ENCODE data around the gene ZNF287.

ZNF287 gene

DNA sequence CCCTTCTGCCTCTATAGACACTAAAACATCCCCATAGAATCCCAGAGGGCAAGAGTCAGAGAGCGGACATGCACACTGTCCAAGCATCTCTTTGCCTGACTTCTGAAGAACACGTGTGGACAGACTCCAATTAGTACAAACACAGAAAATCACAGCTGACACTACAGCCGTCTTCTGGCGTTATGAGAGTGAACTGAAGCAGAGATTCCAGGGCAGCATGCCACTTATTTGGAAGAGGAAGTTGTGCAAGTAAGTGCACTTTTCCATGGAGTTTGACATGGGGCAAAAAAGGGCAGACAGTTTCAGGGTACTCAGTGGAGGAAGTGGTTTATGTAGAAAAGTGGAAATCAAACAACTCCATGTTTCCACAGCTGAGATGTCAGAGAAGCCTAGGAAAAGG lies 16.8 kb upstream of the ZNF287 start:
- no peaks in the 10 kb centered on the region for H3K36me3 ChIP-seq (ENCODE audit: control insufficient read depth, insufficient read depth, low read length)
- H2BK120ac ChIP-seq (ENCODE audit: low read depth, low read length): no peak overlapping the region
- H4K8ac ChIP-seq (ENCODE audit: low read depth, low read length): no peak overlapping the region
- H3K18ac ChIP-seq (ENCODE audit: low read length): no peak overlapping the region
- no peak overlapping the region for H3K56ac ChIP-seq (ENCODE audit: low read length)
- no peak overlapping the region for H3K9ac ChIP-seq (ENCODE audit: low read length)
- H3K4me2 ChIP-seq (ENCODE audit: low read length): no peak overlapping the region
- H3K27ac ChIP-seq (ENCODE audit: low read depth, low read length): no peak overlapping the region
- no peak overlapping the region for H2AK5ac ChIP-seq (ENCODE audit: low read length)
- DNase-seq: no peak
- no peak overlapping the region for H2BK5ac ChIP-seq (ENCODE audit: low read length)
- H3K4me1 ChIP-seq (ENCODE audit: control insufficient read depth, low read depth, low read length): no peaks in the 10 kb centered on the region
- H3K23ac ChIP-seq (ENCODE audit: low read length): no peak overlapping the region
- peaks cover 2% of the 10 kb centered on the region for H3K27me3 ChIP-seq (ENCODE audit: insufficient read depth, low read length, poor library complexity)
- no peak overlapping the region for H3K4ac ChIP-seq (ENCODE audit: low read depth, low read length)
- WGBS (ENCODE audit: extremely low coverage, insufficient coverage, low lambda C conversion rate): no CpG with 5 or more reads among the region's 4 CpGs
- H3K4me3 ChIP-seq (ENCODE audit: low read length): no peak overlapping the region
- H3K79me2 ChIP-seq (ENCODE audit: control insufficient read depth, insufficient read depth, low read length): no peaks in the 10 kb centered on the region
- H3K79me1 ChIP-seq (ENCODE audit: low read length): no peaks in the 10 kb centered on the region
- no peak overlapping the region for H4K5ac ChIP-seq (ENCODE audit: low read length)
- H2BK15ac ChIP-seq (replicated peaks; ENCODE audit: low read depth): no peak overlapping the region

DNA sequence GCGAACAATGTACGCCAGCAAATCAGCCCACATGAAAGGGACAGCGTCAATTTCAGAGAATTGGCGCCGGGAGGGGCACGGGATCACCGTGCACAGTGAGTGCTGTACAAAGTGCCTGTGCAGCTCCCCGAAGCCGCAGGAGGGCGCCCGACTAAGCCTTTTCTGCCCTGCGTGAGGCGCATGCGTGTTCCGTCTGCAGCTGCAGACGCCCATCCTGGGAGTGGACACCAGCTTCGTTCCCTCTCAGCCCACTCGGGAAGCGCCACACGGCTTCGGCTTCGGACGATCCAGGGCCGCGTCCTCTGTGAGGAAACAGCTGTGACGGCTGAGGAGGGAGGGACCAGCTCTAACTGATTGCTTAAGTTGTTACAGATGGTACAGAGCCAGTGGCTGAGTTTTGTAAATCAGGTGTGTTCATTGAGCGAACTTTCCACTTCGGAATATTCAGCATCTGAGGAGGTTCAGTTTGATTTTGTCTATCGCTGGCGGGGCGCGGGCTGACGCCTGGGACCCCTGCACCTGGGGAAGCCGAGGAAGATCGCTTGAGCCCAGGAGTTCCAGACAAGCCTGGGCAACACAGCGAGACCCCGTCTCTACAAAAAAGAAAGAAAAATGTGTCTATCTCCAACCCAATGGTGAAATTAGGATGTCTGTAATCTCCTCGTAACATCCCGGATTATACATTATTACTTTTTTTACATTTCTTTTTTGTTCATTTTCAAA lies 15.4 kb upstream of the ZNF287 start:
- no peaks in the 10 kb centered on the region for H3K36me3 ChIP-seq (ENCODE audit: control insufficient read depth, insufficient read depth, low read length)
- H3K56ac ChIP-seq (ENCODE audit: low read length): peak overlapping the region; percentile 90
- no peak overlapping the region for H3K23ac ChIP-seq (ENCODE audit: low read length)
- H3K79me2 ChIP-seq (ENCODE audit: control insufficient read depth, insufficient read depth, low read length): no peaks in the 10 kb centered on the region
- no peak overlapping the region for H3K18ac ChIP-seq (ENCODE audit: low read length)
- H3K27me3 ChIP-seq (ENCODE audit: insufficient read depth, low read length, poor library complexity): peaks cover 2% of the 10 kb centered on the region
- no peak overlapping the region for H4K5ac ChIP-seq (ENCODE audit: low read length)
- WGBS (ENCODE audit: extremely low coverage, insufficient coverage, low lambda C conversion rate): no CpG with 5 or more reads among the region's 39 CpGs
- H2BK120ac ChIP-seq (ENCODE audit: low read depth, low read length): no peak overlapping the region
- H2AK5ac ChIP-seq (ENCODE audit: low read length): no peak overlapping the region
- no peak overlapping the region for H2BK15ac ChIP-seq (replicated peaks; ENCODE audit: low read depth)
- no peak overlapping the region for H2BK5ac ChIP-seq (ENCODE audit: low read length)
- no peak overlapping the region for H4K8ac ChIP-seq (ENCODE audit: low read depth, low read length)
- H3K4ac ChIP-seq (ENCODE audit: low read depth, low read length): no peak overlapping the region
- peak overlapping the region; percentile 90 for H3K4me2 ChIP-seq (ENCODE audit: low read length)
- H3K79me1 ChIP-seq (ENCODE audit: low read length): no peaks in the 10 kb centered on the region
- no peak overlapping the region for H3K27ac ChIP-seq (ENCODE audit: low read depth, low read length)
- H3K9ac ChIP-seq (ENCODE audit: low read length): peak overlapping the region; percentile 76
- no peaks in the 10 kb centered on the region for H3K4me1 ChIP-seq (ENCODE audit: control insufficient read depth, low read depth, low read length)
- DNase-seq: peak; percentile 88
- H3K4me3 ChIP-seq (ENCODE audit: low read length): peak overlapping the region; percentile 31

DNA sequence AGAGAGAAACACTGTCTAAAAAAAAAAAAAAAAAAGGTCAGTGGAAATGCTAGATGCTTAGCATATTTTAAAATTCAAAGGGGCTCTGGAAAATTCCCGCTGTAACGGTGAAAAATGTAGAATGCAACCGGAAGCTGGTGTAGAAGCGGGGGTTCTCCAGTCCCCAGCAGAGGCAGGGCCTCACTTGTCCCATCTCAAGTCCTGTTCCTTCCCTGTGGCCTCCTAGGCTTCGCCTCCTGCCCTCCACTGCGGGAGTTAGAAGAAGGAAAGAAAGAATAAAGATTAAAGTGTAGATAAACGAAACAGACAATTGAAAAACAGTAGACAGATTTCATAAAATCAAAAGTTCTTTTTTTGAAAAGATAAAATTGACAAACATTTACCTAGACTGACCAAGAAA lies 14.8 kb upstream of the ZNF287 start:
- no peak overlapping the region for H3K4me3 ChIP-seq (ENCODE audit: low read length)
- H3K36me3 ChIP-seq (ENCODE audit: control insufficient read depth, insufficient read depth, low read length): no peaks in the 10 kb centered on the region
- no peak overlapping the region for H4K8ac ChIP-seq (ENCODE audit: low read depth, low read length)
- H2BK15ac ChIP-seq (replicated peaks; ENCODE audit: low read depth): no peak overlapping the region
- H3K4ac ChIP-seq (ENCODE audit: low read depth, low read length): no peak overlapping the region
- H3K27me3 ChIP-seq (ENCODE audit: insufficient read depth, low read length, poor library complexity): peaks cover 2% of the 10 kb centered on the region
- no peak overlapping the region for H4K5ac ChIP-seq (ENCODE audit: low read length)
- H2BK5ac ChIP-seq (ENCODE audit: low read length): no peak overlapping the region
- no peak overlapping the region for H2AK5ac ChIP-seq (ENCODE audit: low read length)
- H3K23ac ChIP-seq (ENCODE audit: low read length): no peak overlapping the region
- no peak overlapping the region for H3K9ac ChIP-seq (ENCODE audit: low read length)
- H3K56ac ChIP-seq (ENCODE audit: low read length): no peak overlapping the region
- H3K79me2 ChIP-seq (ENCODE audit: control insufficient read depth, insufficient read depth, low read length): no peaks in the 10 kb centered on the region
- no peak overlapping the region for H3K27ac ChIP-seq (ENCODE audit: low read depth, low read length)
- H3K18ac ChIP-seq (ENCODE audit: low read length): no peak overlapping the region
- no peak overlapping the region for H3K4me2 ChIP-seq (ENCODE audit: low read length)
- no peaks in the 10 kb centered on the region for H3K79me1 ChIP-seq (ENCODE audit: low read length)
- WGBS (ENCODE audit: extremely low coverage, insufficient coverage, low lambda C conversion rate): no CpG with 5 or more reads among the region's 7 CpGs
- H3K4me1 ChIP-seq (ENCODE audit: control insufficient read depth, low read depth, low read length): no peaks in the 10 kb centered on the region
- no peak overlapping the region for H2BK120ac ChIP-seq (ENCODE audit: low read depth, low read length)
- DNase-seq: no peak

DNA sequence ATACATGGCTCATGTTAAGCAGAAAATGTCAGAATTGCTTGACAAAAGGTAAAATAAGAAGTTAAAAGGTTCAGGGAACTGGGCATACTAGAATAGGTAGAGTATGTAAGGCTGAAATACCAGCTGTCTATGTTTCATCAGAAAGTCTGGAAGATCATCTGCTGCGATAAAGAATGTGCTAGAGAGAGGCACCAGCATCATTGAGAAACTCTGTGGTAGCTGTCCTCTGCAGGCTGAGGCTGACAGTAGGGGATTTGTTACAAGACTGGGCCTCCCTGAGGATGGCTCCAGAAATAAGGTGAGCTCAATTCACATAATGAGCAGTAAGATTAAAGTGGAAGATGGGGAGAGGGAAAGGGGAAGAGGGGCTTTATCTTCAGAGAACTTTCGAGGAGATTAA lies 4.5 kb upstream of the ZNF287 start:
- Histone ChIP-seq H3K9ac (ENCODE audit: low read length) (no peak overlapping the region), H3K4ac (ENCODE audit: low read depth, low read length) (no peak overlapping the region), H2BK5ac (ENCODE audit: low read length) (no peak overlapping the region), H2BK120ac (ENCODE audit: low read depth, low read length) (no peak overlapping the region), H3K27me3 (ENCODE audit: insufficient read depth, low read length, poor library complexity) (no peaks in the 10 kb centered on the region), H3K4me1 (ENCODE audit: control insufficient read depth, low read depth, low read length) (peaks cover under 1% of the 10 kb centered on the region), H3K4me2 (ENCODE audit: low read length) (no peak overlapping the region), H3K27ac (ENCODE audit: low read depth, low read length) (no peak overlapping the region), H4K5ac (ENCODE audit: low read length) (no peak overlapping the region), H3K23ac (ENCODE audit: low read length) (no peak overlapping the region), H3K18ac (ENCODE audit: low read length) (no peak overlapping the region), H2AK5ac (ENCODE audit: low read length) (no peak overlapping the region), H3K79me2 (ENCODE audit: control insufficient read depth, insufficient read depth, low read length) (no peaks in the 10 kb centered on the region), H3K56ac (ENCODE audit: low read length) (no peak overlapping the region), H3K36me3 (ENCODE audit: control insufficient read depth, insufficient read depth, low read length) (no peaks in the 10 kb centered on the region), H3K4me3 (ENCODE audit: low read length) (no peak overlapping the region), H2BK15ac (replicated peaks; ENCODE audit: low read depth) (no peak overlapping the region), H4K8ac (ENCODE audit: low read depth, low read length) (no peak overlapping the region), H3K79me1 (ENCODE audit: low read length) (no peaks in the 10 kb centered on the region)
- WGBS (ENCODE audit: extremely low coverage, insufficient coverage, low lambda C conversion rate): no CpG with 5 or more reads among the region's 2 CpGs
- no peak for DNase-seq

DNA sequence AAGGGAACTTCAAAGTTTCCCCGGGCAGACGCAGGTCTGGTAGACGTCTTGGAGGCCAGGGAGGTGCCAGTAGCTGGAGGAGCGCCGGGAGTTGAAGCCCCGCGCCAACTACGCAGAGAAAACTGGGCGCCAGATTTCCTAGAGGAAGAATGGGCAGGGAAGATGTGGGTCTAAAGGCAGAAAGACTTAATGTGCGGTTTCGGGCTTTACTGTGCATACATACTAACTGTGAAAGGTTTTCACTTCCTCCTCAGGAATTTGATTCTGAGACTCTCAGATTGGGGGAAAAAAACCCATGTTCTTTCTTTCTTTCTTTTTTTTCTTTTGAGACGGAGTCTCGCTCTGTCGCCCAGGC lies 331 bp upstream of the ZNF287 start:
- H2BK15ac ChIP-seq (replicated peaks; ENCODE audit: low read depth): no peak overlapping the region
- WGBS (ENCODE audit: extremely low coverage, insufficient coverage, low lambda C conversion rate): no CpG with 5 or more reads among the region's 14 CpGs
- H3K4me3 ChIP-seq (ENCODE audit: low read length): no peak overlapping the region
- no peak overlapping the region for H3K56ac ChIP-seq (ENCODE audit: low read length)
- no peak overlapping the region for H3K4me2 ChIP-seq (ENCODE audit: low read length)
- H2AK5ac ChIP-seq (ENCODE audit: low read length): no peak overlapping the region
- H4K8ac ChIP-seq (ENCODE audit: low read depth, low read length): no peak overlapping the region
- H3K4ac ChIP-seq (ENCODE audit: low read depth, low read length): no peak overlapping the region
- no peak overlapping the region for H2BK5ac ChIP-seq (ENCODE audit: low read length)
- H3K36me3 ChIP-seq (ENCODE audit: control insufficient read depth, insufficient read depth, low read length): no peaks in the 10 kb centered on the region
- no peak overlapping the region for H3K27ac ChIP-seq (ENCODE audit: low read depth, low read length)
- no peak for DNase-seq
- no peak overlapping the region for H3K23ac ChIP-seq (ENCODE audit: low read length)
- H3K79me2 ChIP-seq (ENCODE audit: control insufficient read depth, insufficient read depth, low read length): no peaks in the 10 kb centered on the region
- H3K9ac ChIP-seq (ENCODE audit: low read length): no peak overlapping the region
- H4K5ac ChIP-seq (ENCODE audit: low read length): no peak overlapping the region
- H3K18ac ChIP-seq (ENCODE audit: low read length): no peak overlapping the region
- H3K27me3 ChIP-seq (ENCODE audit: insufficient read depth, low read length, poor library complexity): peaks cover 7% of the 10 kb centered on the region
- H3K79me1 ChIP-seq (ENCODE audit: low read length): no peaks in the 10 kb centered on the region
- no peak overlapping the region for H2BK120ac ChIP-seq (ENCODE audit: low read depth, low read length)
- H3K4me1 ChIP-seq (ENCODE audit: control insufficient read depth, low read depth, low read length): peaks cover 2% of the 10 kb centered on the region

DNA sequence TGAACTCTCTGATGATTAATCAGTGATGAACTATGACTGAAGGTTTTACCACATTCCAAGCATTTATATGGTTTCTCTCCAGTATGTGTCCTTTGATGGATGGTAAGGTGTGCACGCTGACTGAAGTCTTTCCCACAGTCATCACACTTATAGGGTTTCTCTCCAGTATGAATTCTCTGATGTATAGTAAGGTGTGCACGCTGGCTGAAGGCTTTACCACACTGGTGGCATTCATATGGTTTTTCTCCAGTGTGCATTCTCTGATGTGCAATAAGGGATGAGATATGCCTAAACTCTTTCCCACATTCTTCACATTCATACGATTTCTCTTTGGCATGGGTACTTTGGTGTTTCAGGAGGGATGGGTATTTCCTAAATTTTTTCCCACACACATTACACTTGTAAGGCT lies 16.4 kb downstream of the ZNF287 start:
- DNase-seq: no peak
- WGBS (ENCODE audit: extremely low coverage, insufficient coverage, low lambda C conversion rate): no CpG with 5 or more reads among the region's 3 CpGs
- H2BK120ac ChIP-seq (ENCODE audit: low read depth, low read length): no peak overlapping the region
- no peak overlapping the region for H3K18ac ChIP-seq (ENCODE audit: low read length)
- H3K36me3 ChIP-seq (ENCODE audit: control insufficient read depth, insufficient read depth, low read length): no peaks in the 10 kb centered on the region
- no peak overlapping the region for H3K23ac ChIP-seq (ENCODE audit: low read length)
- H3K9ac ChIP-seq (ENCODE audit: low read length): no peak overlapping the region
- no peaks in the 10 kb centered on the region for H3K27me3 ChIP-seq (ENCODE audit: insufficient read depth, low read length, poor library complexity)
- H2BK15ac ChIP-seq (replicated peaks; ENCODE audit: low read depth): no peak overlapping the region
- H4K5ac ChIP-seq (ENCODE audit: low read length): no peak overlapping the region
- H3K4me2 ChIP-seq (ENCODE audit: low read length): no peak overlapping the region
- H3K4ac ChIP-seq (ENCODE audit: low read depth, low read length): no peak overlapping the region
- H2BK5ac ChIP-seq (ENCODE audit: low read length): no peak overlapping the region
- no peak overlapping the region for H3K27ac ChIP-seq (ENCODE audit: low read depth, low read length)
- H3K56ac ChIP-seq (ENCODE audit: low read length): no peak overlapping the region
- H4K8ac ChIP-seq (ENCODE audit: low read depth, low read length): no peak overlapping the region
- no peaks in the 10 kb centered on the region for H3K79me2 ChIP-seq (ENCODE audit: control insufficient read depth, insufficient read depth, low read length)
- H3K79me1 ChIP-seq (ENCODE audit: low read length): no peaks in the 10 kb centered on the region
- H3K4me3 ChIP-seq (ENCODE audit: low read length): peak overlapping the region; percentile 2
- no peaks in the 10 kb centered on the region for H3K4me1 ChIP-seq (ENCODE audit: control insufficient read depth, low read depth, low read length)
- H2AK5ac ChIP-seq (ENCODE audit: low read length): no peak overlapping the region

All from mesendoderm (in vitro differentiated cells).